ENCODE data around the gene SORCS2. TPM values are rescaled to one million over a fixed set of nuclear protein-coding genes. Genes with fewer than 3 reads are reported as not detected.

SORCS2 gene
- total RNA-seq, 1 donor from 2014 or later, result 13.4 TPM

DNA sequence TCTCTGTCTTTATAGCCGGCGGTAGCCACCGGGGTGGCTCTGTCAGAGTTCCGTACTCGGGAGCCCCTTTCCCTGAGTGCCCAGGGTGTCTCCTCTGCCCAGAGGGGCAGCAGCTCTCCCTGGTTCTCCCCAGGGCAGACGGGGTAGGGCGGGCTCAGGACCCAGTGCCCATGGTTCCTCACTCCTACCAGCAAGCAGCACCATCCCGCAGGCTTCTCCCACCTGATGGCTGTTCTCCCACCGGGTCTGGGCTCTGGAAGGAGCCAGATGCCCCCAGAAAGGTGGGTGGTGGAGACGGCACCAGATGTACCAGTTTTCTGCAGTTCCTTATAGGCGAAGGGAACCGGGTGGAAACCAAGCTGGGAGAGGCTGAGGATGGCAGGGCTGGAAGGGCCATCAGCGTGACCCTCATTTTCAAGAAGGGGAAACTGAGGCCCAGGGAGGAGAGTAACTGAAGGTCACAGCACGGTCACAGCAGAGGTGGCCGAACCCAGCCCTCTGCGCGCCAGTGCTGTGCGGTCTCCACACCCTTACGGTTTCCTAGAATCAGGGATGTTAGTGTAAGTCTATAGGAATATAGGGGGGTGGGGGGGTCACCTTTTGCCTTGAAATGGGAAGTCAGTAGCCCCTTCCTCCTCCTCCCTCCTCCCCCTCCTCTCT, 548.7 kb downstream of the SORCS2 start:
- Mint-ChIP-seq H3K27me3 (no peaks in the 10 kb centered on the region), H3K36me3 (no peaks in the 10 kb centered on the region)

DNA sequence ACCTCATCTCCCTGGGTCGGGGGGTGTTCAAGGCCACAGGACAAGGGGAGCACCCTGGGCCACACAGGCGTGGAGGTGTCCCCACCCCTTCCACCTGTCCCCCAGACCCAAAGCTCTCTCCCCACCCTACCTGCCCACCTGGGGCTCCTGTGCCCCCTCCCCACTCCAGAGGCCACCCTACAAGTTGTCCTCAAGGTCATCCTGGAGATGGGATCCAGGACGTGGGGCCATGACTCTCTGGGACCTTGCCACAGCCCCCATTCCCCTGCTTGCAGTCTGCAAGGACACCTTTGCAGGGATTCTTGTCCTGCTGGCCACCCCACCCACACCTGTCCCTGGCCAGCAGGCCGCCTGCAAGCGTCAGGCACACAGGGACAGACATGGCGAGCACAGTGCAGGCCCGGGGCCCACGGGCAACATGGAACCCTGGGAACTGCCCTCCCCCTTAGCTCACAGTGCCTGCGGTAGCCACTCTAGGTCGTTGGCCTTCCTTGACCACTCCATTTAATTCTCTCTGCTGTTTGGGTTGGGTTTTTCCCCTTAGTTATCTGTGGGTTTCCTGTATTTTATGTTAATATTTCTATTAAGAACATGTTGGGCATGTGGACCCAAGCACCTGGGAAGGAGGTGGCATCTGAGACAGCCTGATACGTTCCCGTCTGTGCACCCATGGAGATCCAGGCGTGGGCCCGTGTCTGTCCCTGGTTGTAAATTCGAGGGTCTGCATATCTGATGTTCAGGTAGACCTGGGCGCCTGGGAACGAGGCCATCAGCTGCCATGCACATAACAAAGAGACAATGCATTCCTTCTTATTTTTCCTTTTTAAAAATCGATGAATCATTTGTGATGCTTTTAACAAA, 549.8 kb downstream of the SORCS2 start:
- Mint-ChIP-seq H3K27me3 (peaks cover 6% of the 10 kb centered on the region), H3K27ac (no peak overlapping the region), H3K4me3 (no peak overlapping the region), H3K9me3 (no peaks in the 10 kb centered on the region), H3K36me3 (no peaks in the 10 kb centered on the region), H3K4me1 (ENCODE audit: unreplicated experiment) (no peaks in the 10 kb centered on the region)
- DNase-seq (ENCODE audit: extremely low spot score, unreplicated experiment), result no peak
- TF ChIP-seq, protein P1, sequence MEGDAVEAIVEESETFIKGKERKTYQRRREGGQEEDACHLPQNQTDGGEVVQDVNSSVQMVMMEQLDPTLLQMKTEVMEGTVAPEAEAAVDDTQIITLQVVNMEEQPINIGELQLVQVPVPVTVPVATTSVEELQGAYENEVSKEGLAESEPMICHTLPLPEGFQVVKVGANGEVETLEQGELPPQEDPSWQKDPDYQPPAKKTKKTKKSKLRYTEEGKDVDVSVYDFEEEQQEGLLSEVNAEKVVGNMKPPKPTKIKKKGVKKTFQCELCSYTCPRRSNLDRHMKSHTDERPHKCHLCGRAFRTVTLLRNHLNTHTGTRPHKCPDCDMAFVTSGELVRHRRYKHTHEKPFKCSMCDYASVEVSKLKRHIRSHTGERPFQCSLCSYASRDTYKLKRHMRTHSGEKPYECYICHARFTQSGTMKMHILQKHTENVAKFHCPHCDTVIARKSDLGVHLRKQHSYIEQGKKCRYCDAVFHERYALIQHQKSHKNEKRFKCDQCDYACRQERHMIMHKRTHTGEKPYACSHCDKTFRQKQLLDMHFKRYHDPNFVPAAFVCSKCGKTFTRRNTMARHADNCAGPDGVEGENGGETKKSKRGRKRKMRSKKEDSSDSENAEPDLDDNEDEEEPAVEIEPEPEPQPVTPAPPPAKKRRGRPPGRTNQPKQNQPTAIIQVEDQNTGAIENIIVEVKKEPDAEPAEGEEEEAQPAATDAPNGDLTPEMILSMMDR (conservative IDR thresholded peaks at IDR 0.05), result no peak

More for the DNA sequence above, 548.7 kb downstream of the SORCS2 start:
- Mint-ChIP-seq H3K4me3 (no peak overlapping the region), H3K27ac (no peak overlapping the region), H3K4me1 (ENCODE audit: unreplicated experiment) (no peaks in the 10 kb centered on the region), H3K9me3 (no peaks in the 10 kb centered on the region)
- TF ChIP-seq, protein P1 (conservative IDR thresholded peaks at IDR 0.05), result no peak
- no peak for DNase-seq (ENCODE audit: extremely low spot score, unreplicated experiment)

DNA sequence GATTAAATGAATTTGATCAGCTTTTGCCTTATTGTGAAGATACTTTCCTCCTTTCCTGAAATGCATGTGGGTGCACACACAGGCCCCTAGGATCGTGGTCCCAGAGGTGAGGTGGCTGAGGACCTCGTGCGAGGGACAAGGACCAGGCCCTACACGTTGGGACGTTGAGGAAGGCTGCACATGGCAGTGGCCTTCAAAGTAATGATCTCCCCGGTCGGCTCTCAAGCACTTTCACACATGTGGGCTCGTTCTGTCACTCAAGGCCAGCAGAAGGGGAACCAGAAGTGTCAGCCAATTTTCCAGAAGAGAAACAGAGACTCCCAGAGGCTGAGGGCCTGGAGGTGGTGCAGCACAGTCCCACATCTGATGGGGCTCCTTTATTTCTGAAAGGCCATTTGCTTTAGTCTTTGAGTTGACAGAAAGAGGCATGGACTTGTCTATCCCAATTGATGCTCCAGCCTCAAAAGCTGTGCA, 550.5 kb downstream of the SORCS2 start:
- Mint-ChIP-seq H3K27me3 (peaks cover 6% of the 10 kb centered on the region), H3K4me3 (no peak overlapping the region), H3K36me3 (no peaks in the 10 kb centered on the region)

DNA sequence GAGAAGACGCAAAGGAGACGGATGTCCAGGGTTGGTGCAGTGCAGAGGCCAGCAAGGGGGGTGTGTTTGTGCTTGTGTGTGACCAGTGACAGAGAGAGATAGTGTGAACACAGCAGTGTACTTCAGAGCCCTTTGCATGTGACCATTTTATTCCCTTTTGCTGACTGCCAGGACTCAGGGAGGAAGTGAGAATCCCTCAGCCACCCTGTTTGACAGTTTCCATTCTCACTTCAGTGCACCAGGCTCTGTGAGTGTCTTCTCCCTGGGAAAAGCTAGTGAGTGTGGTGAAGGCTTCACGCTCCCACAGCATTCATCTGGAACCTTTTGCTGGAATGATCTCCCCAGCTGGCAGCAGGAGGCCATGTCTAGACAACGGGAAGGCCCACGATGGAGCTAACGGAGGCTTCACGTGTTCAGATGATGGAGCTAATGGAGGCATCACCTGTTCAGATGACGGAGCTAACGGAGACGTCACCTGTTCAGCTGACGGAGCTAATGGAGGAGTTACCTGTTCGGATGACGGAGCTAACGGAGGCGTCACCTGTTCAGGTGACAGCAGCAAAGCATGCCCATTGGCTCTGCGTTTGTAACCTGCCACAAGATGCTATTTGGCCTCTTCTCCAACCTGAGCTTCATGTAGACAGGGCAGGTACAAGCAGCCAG, 551.9 kb downstream of the SORCS2 start:
- Mint-ChIP-seq H3K36me3 (no peaks in the 10 kb centered on the region), H3K9me3 (no peaks in the 10 kb centered on the region), H3K27me3 (peaks cover 6% of the 10 kb centered on the region), H3K27ac (no peak overlapping the region), H3K4me3 (no peak overlapping the region), H3K4me1 (ENCODE audit: unreplicated experiment) (no peaks in the 10 kb centered on the region)
- TF ChIP-seq, protein P1 (conservative IDR thresholded peaks at IDR 0.05), result no peak
- DNase-seq (ENCODE audit: extremely low spot score, unreplicated experiment), result no peak

More for the DNA sequence above, 550.5 kb downstream of the SORCS2 start:
- no peak for DNase-seq (ENCODE audit: extremely low spot score, unreplicated experiment)
- TF ChIP-seq, protein P1 (conservative IDR thresholded peaks at IDR 0.05), result no peak
- no peaks in the 10 kb centered on the region for H3K4me1 Mint-ChIP-seq (ENCODE audit: unreplicated experiment)
- H3K27ac Mint-ChIP-seq, result no peak overlapping the region
- H3K9me3 Mint-ChIP-seq, result no peaks in the 10 kb centered on the region

DNA sequence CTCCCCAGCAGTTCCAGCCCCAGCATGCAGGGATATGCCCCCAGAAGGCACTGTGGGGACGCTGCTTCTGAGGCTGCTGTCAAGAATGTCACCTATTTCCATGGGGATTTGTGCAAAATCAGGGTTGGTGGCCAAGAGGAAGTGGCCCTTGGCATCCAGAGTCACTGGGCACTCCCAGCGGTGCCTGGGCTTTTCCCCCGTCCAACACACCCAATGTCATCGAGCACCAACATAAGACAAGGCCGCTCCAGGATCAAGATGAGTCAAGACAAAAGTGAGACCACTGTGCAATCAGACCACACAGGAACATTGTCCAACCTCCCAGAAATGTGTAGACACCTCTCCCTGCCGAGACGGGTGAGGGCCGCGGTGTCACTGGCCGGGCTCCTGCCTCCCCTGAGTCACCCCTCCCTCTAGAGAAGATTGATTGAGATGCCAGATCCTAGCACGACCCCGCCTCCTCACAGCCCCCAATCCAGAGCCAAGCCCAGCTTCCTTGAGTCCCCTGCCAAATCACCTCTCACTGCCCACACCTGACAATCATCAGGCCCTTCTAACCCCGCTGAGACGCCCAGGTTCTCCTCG, 553.1 kb downstream of the SORCS2 start:
- Mint-ChIP-seq H3K4me1 (ENCODE audit: unreplicated experiment) (peaks cover 9% of the 10 kb centered on the region), H3K4me3 (no peak overlapping the region), H3K27me3 (peaks cover 6% of the 10 kb centered on the region), H3K27ac (no peak overlapping the region), H3K9me3 (no peaks in the 10 kb centered on the region), H3K36me3 (no peaks in the 10 kb centered on the region)
- TF ChIP-seq, protein P1 (conservative IDR thresholded peaks at IDR 0.05), result no peak
- no peak for DNase-seq (ENCODE audit: extremely low spot score, unreplicated experiment)
